ENCODE data around the gene LSM5. TPM values are rescaled to one million over a fixed set of nuclear protein-coding genes. Genes with fewer than 3 reads are reported as not detected.
A peak's percentile ranks its signal among the peaks of the same experiment; 100 is the strongest.

The LSM5 gene
- total and polyA plus RNA-seq, 2 experiments from 2014 or later = 39.7 to 123 TPM

GRCh38 chr7:32525839-32526238 lies 35.7 kb upstream of the LSM5 start:
- no peak for DNase-seq (ENCODE audit: low read depth in 1 of 2, low spot score in 1 of 2)
- Histone ChIP-seq H3K4me3 (no peak overlapping the region), H3K27me3 (no peaks in the 10 kb centered on the region), H3K4me1 (ENCODE audit: low read depth) (no peaks in the 10 kb centered on the region), H3K27ac (no peak overlapping the region), H3K9me3 (ENCODE audit: low read depth) (no peaks in the 10 kb centered on the region), H3K36me3 (peaks cover 3% of the 10 kb centered on the region)
- TF ChIP-seq, protein P1, sequence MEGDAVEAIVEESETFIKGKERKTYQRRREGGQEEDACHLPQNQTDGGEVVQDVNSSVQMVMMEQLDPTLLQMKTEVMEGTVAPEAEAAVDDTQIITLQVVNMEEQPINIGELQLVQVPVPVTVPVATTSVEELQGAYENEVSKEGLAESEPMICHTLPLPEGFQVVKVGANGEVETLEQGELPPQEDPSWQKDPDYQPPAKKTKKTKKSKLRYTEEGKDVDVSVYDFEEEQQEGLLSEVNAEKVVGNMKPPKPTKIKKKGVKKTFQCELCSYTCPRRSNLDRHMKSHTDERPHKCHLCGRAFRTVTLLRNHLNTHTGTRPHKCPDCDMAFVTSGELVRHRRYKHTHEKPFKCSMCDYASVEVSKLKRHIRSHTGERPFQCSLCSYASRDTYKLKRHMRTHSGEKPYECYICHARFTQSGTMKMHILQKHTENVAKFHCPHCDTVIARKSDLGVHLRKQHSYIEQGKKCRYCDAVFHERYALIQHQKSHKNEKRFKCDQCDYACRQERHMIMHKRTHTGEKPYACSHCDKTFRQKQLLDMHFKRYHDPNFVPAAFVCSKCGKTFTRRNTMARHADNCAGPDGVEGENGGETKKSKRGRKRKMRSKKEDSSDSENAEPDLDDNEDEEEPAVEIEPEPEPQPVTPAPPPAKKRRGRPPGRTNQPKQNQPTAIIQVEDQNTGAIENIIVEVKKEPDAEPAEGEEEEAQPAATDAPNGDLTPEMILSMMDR (IDR thresholded peaks at IDR 0.05; ENCODE audit: low read depth, low read length) = no peak

DNA sequence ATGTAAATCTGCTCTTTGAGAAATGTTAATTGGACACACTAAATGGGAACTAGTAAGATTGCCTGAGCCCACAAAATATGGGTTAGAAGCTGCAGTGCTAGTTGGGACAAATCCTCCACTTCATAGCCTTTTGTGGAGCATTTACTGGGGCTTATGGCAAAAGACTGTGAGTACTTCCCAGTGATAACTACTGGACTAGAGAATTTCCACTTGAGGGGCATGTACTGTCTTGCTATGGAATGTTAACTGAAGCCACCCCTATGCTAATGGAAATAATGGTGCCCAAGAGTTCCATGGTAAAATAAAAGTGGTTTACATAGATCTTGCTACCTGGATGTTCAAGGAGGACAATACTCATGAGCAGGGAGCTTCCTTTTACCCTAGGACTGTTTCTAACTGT lies 34.5 kb upstream of the LSM5 start:
- no peak overlapping the region for H3K4me3 ChIP-seq
- DNase-seq (ENCODE audit: low read depth in 1 of 2, low spot score in 1 of 2) = no peak
- no peaks in the 10 kb centered on the region for H3K9me3 ChIP-seq (ENCODE audit: low read depth)
- peaks cover 3% of the 10 kb centered on the region for H3K36me3 ChIP-seq
- TF ChIP-seq, protein P1 (IDR thresholded peaks at IDR 0.05; ENCODE audit: low read depth, low read length) = no peak
- H3K27ac ChIP-seq = no peak overlapping the region
- H3K27me3 ChIP-seq = no peaks in the 10 kb centered on the region
- H3K4me1 ChIP-seq (ENCODE audit: low read depth) = no peaks in the 10 kb centered on the region

DNA sequence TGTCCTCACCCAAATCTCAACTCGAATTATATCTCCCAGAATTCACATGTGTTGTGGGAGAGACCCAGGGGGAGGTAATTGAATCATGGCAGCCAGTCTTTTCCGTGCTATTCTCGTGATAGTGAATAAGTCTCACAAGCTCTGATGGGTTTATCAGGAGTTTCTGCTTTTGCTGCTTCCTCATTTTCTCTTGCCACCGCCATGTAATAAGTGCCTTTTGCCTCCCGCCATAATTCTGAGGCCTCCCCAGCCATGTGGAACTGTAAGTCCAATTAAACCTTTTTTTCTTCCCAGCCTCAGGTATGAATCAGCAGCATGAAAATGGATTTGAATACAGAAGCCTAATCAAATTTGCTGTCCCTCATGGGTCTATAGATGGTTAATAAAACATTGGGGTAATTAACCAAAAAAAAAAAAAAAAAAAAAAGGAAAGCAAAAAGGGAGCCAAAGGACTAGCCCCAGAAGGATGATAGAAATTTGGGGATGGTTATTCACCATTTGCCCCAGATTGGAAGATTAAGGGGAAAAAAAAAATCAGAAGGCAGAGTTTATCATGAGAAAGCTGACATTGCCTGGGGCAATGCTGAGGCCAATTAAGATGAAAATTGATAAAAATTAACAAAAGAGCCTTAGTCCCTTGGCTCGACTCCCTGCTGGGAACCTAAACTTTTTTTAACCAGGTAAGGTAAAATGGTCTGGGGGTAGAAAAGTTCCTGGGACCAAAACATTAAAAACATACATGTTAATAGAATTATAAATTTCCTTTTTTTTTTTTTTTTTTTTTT lies 32.8 kb upstream of the LSM5 start:
- no peak for DNase-seq (ENCODE audit: low read depth in 1 of 2, low spot score in 1 of 2)
- Histone ChIP-seq H3K4me1 (ENCODE audit: low read depth) (no peaks in the 10 kb centered on the region), H3K4me3 (no peak overlapping the region), H3K27ac (no peak overlapping the region), H3K27me3 (no peaks in the 10 kb centered on the region), H3K36me3 (peaks cover 3% of the 10 kb centered on the region), H3K9me3 (ENCODE audit: low read depth) (no peaks in the 10 kb centered on the region)
- TF ChIP-seq, protein P1 (IDR thresholded peaks at IDR 0.05; ENCODE audit: low read depth, low read length) = no peak

GRCh38 chr7:32519763-32520162 lies 29.6 kb upstream of the LSM5 start:
- Histone ChIP-seq H3K27me3 (no peaks in the 10 kb centered on the region), H3K4me3 (no peak overlapping the region), H3K27ac (no peak overlapping the region), H3K36me3 (no peaks in the 10 kb centered on the region), H3K4me1 (ENCODE audit: low read depth) (no peaks in the 10 kb centered on the region), H3K9me3 (ENCODE audit: low read depth) (no peaks in the 10 kb centered on the region)
- no peak for DNase-seq (ENCODE audit: low read depth in 1 of 2, low spot score in 1 of 2)
- TF ChIP-seq, protein P1 (IDR thresholded peaks at IDR 0.05; ENCODE audit: low read depth, low read length) = no peak

- DNase-seq (ENCODE audit: low read depth in 1 of 2, low spot score in 1 of 2) = peak; percentile 48 to 56
- H3K4me3 ChIP-seq = no peak overlapping the region
- no peaks in the 10 kb centered on the region for H3K9me3 ChIP-seq (ENCODE audit: low read depth)
- no peaks in the 10 kb centered on the region for H3K4me1 ChIP-seq (ENCODE audit: low read depth)
- no peaks in the 10 kb centered on the region for H3K36me3 ChIP-seq
- H3K27me3 ChIP-seq = no peaks in the 10 kb centered on the region
- TF ChIP-seq, protein P1 (IDR thresholded peaks at IDR 0.05; ENCODE audit: low read depth, low read length) = no peak
- no peak overlapping the region for H3K27ac ChIP-seq
Measured at GRCh38 chr7:32518534-32519140, 28.5 kb upstream of the LSM5 start.

All from cardiac muscle cell (in vitro differentiated cells and primary cell).